Psoas muscle (tissue), 8 donors: ENCODE results near the gene TTLL6. TPM values are rescaled to one million over a fixed set of nuclear protein-coding genes. Genes with fewer than 3 reads are reported as not detected.
A peak's percentile ranks its signal among the peaks of the same experiment; 100 is the strongest.

Experiments
- ATAC-seq, 4 donors: fragments of 200-7000 bp; cut with Tn5 transposase; one replicate each; pipeline ENCODE4 v1.9.1; 2020; ENCODE audit warnings: moderate library complexity in 3 of 4, mild to moderate bottlenecking in 2 of 4
- DNase-seq, 2 donors: peaks; one replicate each; pipeline ENCODE4 v3.0.0-alpha.2; 2020
- H3K27ac ChIP-seq: fragments of 200-600 bp; one replicate; pipeline ENCODE4 v1.8.0; 2022
- H3K27me3 ChIP-seq, 3 donors: fragments of 200-600 bp in 1 of 3; one replicate each; pipeline versions ENCODE4 v1.6.1 to v1.8.0; 2013 to 2022; ENCODE audit warnings: low read length in 2 of 3, mild to moderate bottlenecking in 2 of 3, moderate library complexity in 1 of 3; ENCODE audit not compliant: insufficient read depth in 3 of 3
- H3K36me3 ChIP-seq, 2 donors: fragments of 200-600 bp in 1 of 2; one replicate each; pipeline versions ENCODE4 v1.6.1 to v1.8.0; 2013 to 2022; ENCODE audit warnings: low read depth in 1 of 2, mild to moderate bottlenecking in 1 of 2, moderate library complexity in 1 of 2; ENCODE audit not compliant: insufficient read depth in 1 of 2
- H3K4me1 ChIP-seq: fragments of 200-600 bp; one replicate; pipeline ENCODE4 v1.8.0; 2022
- H3K4me3 ChIP-seq: fragments of 200-600 bp; one replicate; pipeline ENCODE4 v1.8.0; 2022; ENCODE audit warnings: mild to moderate bottlenecking
- H3K9me3 ChIP-seq: fragments of 200-600 bp; one replicate; pipeline ENCODE4 v1.8.0; 2022
- CTCF ChIP-seq: fragments of 200-600 bp; IDR thresholded peaks from one replicate; pipeline ENCODE4 v1.8.0; 2022; ENCODE audit warnings: antibody characterized with exemption
- WGBS, 3 donors: extraction: QIAGEN DNeasy Blood & Tissue Kit; methylation state at CpG; one replicate each; pipeline versions ENCODE4 v1.1.6 to v1.1.7; 2013; 5-methylcytosine and 5-hydroxymethylcytosine counted together
- intact Hi-C, 2 donors: fragments of 100-400 bp; cut with DNase I; formaldehyde crosslinking; loops; one replicate each; pipeline versions ENCODE4 v1.11.0 to v1.14.2; 2022
- polyA plus RNA-seq, 3 donors: library from polyadenylated mRNA; stranded (reverse); fragments of 200-250 nt; gene quantifications; one replicate each; pipeline ENCODE4 v1.2.3, GENCODE V29; 2013
- total RNA-seq, 4 donors: library from RNA; stranded (reverse); fragmentation: NEBNext Ultra II Directional in 2 of 4; extraction: Animal tissue kit (Norgen Biotek cat#: 25700) in 2 of 4; gene quantifications; one replicate each; pipeline versions ENCODE4 v1.2.1 to v1.2.4, GENCODE V29; 2021 to 2023
- donor health status: healthy with polysubstance abuse.
- donor health status: DM: no; HTN: no; CAD: no; lungs with moderate emphysema.
- donor health status: Bipolar disorder and iron deficiency.
- donor health status: healthy.
- donor health status: DM: yes; HTN: yes; CAD: no.
- donor health status: DM: no; HTN: no; CAD: no.
- donor health status: DM: no; HTN: no; CAD: no.
- donor health status: DM: yes; HTN: yes; CAD: no.

The TTLL6 gene
- total and polyA plus RNA-seq, 7 donors, result 0.03 to 0.05 TPM; not detected in 5

GRCh38 chr17:48795444-48796162 is 21.4 kb downstream of the TTLL6 start:
- Histone ChIP-seq H3K9me3 (no peaks in the 10 kb centered on the region), H3K27me3 (peaks cover 0 to 37% (median 4%) of the 10 kb centered on the region in 3 donors), H3K27ac (no peak overlapping the region), H3K4me1 (no peaks in the 10 kb centered on the region), H3K36me3 (no peaks in the 10 kb centered on the region), H3K4me3 (no peak overlapping the region)
- DNase-seq (no peak), ATAC-seq (no peak)
- TF ChIP-seq CTCF, result no peak
- WGBS, 3 donors, result 56 to 60% (median 57%) methylated on average over 10 of the region's 10 CpGs
- intact Hi-C loops, result loop anchor here in 1 of 2 donors (2.0 kb wide), 1 partner anchor 117 kb away; no protein-coding TSS in a partner anchor

GRCh38 chr17:48792033-48792798 is 24.8 kb downstream of the TTLL6 start:
- Histone ChIP-seq H3K27ac (no peak overlapping the region), H3K4me3 (no peak overlapping the region), H3K36me3 (no peaks in the 10 kb centered on the region), H3K27me3 (peaks cover 0 to 56% (median 4%) of the 10 kb centered on the region in 3 donors), H3K9me3 (no peaks in the 10 kb centered on the region), H3K4me1 (no peaks in the 10 kb centered on the region)
- ATAC-seq (no peak), DNase-seq (no peak)
- no peak for TF ChIP-seq CTCF
- intact Hi-C loops, result loop anchor here (5.0 kb wide), 3 partner anchors 65 to 115 kb away; partner anchors contain the start of genes HOXB13 (in 1 of the 2), PRAC1 (in 1 of the 2) and PRAC2 (in 1 of the 2)
- WGBS, 3 donors, result 37 to 47% (median 44%) methylated on average over 3 of the region's 3 CpGs

- H3K9me3 ChIP-seq, result no peaks in the 10 kb centered on the region
- peak; percentile 51 to 72 (median 66) for ATAC-seq
- no peaks in the 10 kb centered on the region for H3K36me3 ChIP-seq
- H3K27ac ChIP-seq, result no peak overlapping the region
- TF ChIP-seq CTCF, result peak; percentile 64
- intact Hi-C loops, result loop anchor here (5.0 kb wide), 3 partner anchors 64 to 114 kb away; partner anchors contain the start of genes HOXB13 (in 1 of the 2), PRAC1 (in 1 of the 2) and PRAC2 (in 1 of the 2)
- H3K4me3 ChIP-seq, result no peak overlapping the region
- WGBS, 3 donors, result 41 to 50% (median 44%) methylated on average over 14 of the region's 14 CpGs
- peak; percentile 43 to 62 for DNase-seq
- H3K27me3 ChIP-seq, result peaks cover 0 to 60% (median 4%) of the 10 kb centered on the region in 3 donors
- no peaks in the 10 kb centered on the region for H3K4me1 ChIP-seq
These were observed 25.6 kb downstream of the TTLL6 start for GRCh38 chr17:48791128-48792032.

- no peak for ATAC-seq
These were observed 26.4 kb downstream of the TTLL6 start for GRCh38 chr17:48790607-48791127.

More at GRCh38 chr17:48790607-48791127, 26.4 kb downstream of the TTLL6 start:
- no peaks in the 10 kb centered on the region for H3K9me3 ChIP-seq
- peaks cover 0 to 61% (median 4%) of the 10 kb centered on the region in 3 donors for H3K27me3 ChIP-seq
- 38 to 46% (median 42%) methylated on average over 9 of the region's 9 CpGs for WGBS, 3 donors
- H3K4me3 ChIP-seq, result no peak overlapping the region
- TF ChIP-seq CTCF, result no peak
- H3K4me1 ChIP-seq, result no peaks in the 10 kb centered on the region
- no peak for DNase-seq
- no peaks in the 10 kb centered on the region for H3K36me3 ChIP-seq
- intact Hi-C loops, result loop anchor here (5.0 kb wide), 3 partner anchors 63 to 113 kb away; partner anchors contain the start of genes HOXB13 (in 1 of the 2), PRAC1 (in 1 of the 2) and PRAC2 (in 1 of the 2)
- no peak overlapping the region for H3K27ac ChIP-seq
